CD4-positive, alpha-beta T cell treated with Interleukin-21 for 1 hour (primary cell): ENCODE data around the gene MEF2B.

Source experiments
- DNase-seq: peaks from one replicate; pipeline ENCODE4 v3.0.0-alpha.2; 2020

The MEF2B gene

GRCh38 chr19:19096641-19097627 lies 73.1 kb downstream of the MEF2B start:
- DNase-seq: no peak

- no peak for DNase-seq
Observed at GRCh38 chr19:19095691-19096090, 74.4 kb downstream of the MEF2B start.
